Activated CD4-positive, alpha-beta T cell treated with anti-CD3 and anti-CD28 coated beads, Interleukin-2, amount 10 ng/mL, durations not matched to agents 24 days and 14 days (primary cell): ENCODE results near the gene KDM4C. TPM values are rescaled to one million over a fixed set of nuclear protein-coding genes. Genes with fewer than 3 reads are reported as not detected.

Source experiments
- total RNA-seq: library from RNA; stranded (reverse); gene quantifications from 2 replicates; pipeline ENCODE4 v1.2.3, GENCODE V29; 2022

Gene KDM4C
- total RNA-seq, 1 donor from 2014 or later, result 39.8 TPM

Other genes with a start within 250 kb of the KDM4C start
- gene GLDC, start 112.2 kb upstream of the KDM4C start, total RNA-seq, result 0.73 and 1.1 TPM in 2 replicates